Fibroblast of lung (primary cell): ENCODE data around the gene TPMT.

ENCODE experiments used
- CTCF ChIP-seq, 2 donors: IDR thresholded peaks in 1 of 2; conservative IDR thresholded peaks in 1 of 2; 1 replicate in 1 of 2; 2 replicates in 1 of 2; pipeline ENCODE4 v1.5.1; 2011 to 2012; ENCODE audit warnings: low read length in 2 of 2, control low read depth in 1 of 2, inconsistent platforms in 1 of 2, low read depth in 1 of 2, mild to moderate bottlenecking in 1 of 2
- EZH2 ChIP-seq: IDR thresholded peaks from 2 replicates; pipeline ENCODE4 v1.5.1; 2012; ENCODE audit warnings: low read length, control low read depth, mild to moderate bottlenecking; ENCODE audit errors: missing control alignments

GRCh38 chr6:18126121-18126520 lies 28.8 kb downstream of the TPMT start:
- TF ChIP-seq CTCF (conservative IDR thresholded peaks at IDR 0.05 in 1 of 2, IDR thresholded peaks at IDR 0.05 in 1 of 2; ENCODE audit: low read depth in 1 of 2, low read length in 2 of 2) = no peak
- TF ChIP-seq EZH2 = no peak
